ENCODE results near the gene ECPAS. TPM values are rescaled to one million over a fixed set of nuclear protein-coding genes. Genes with fewer than 3 reads are reported as not detected.

The ECPAS gene
- total RNA-seq, 1 experiment from 2014 or later, result 106 TPM

- no peaks in the 10 kb centered on the region; a peak in 1 of 5 replicates for H3K9me3 Mint-ChIP-seq
- no peak overlapping the region for H2BK20ac ChIP-seq (ENCODE audit: low read depth, low read length, poor library complexity, severe bottlenecking)
- peak overlapping the region; percentile 92 to 95 for H3K4me3 Mint-ChIP-seq
- no peak overlapping the region for H2BK5ac ChIP-seq (ENCODE audit: insufficient read length, low read length)
- no peak overlapping the region for H4K91ac ChIP-seq (ENCODE audit: insufficient read length, low read depth, low read length)
- no peak overlapping the region for H3K14ac ChIP-seq (ENCODE audit: insufficient read depth, low read length)
- peaks cover 15% of the 10 kb centered on the region; the same call in 1 of the 2 replicates for H3K79me2 ChIP-seq (ENCODE audit: insufficient read depth, low read length)
- peaks cover 12% of the 10 kb centered on the region for H3K23me2 ChIP-seq (ENCODE audit: insufficient read length, low read depth, low read length, poor library complexity, severe bottlenecking)
- no peak overlapping the region for H3K4ac ChIP-seq (ENCODE audit: low read depth, low read length)
- peaks cover 5% of the 10 kb centered on the region; the same call in 1 of the 2 replicates for H3K4me1 ChIP-seq (ENCODE audit: insufficient read depth, low read length)
- no peak overlapping the region for H3T11ph ChIP-seq (ENCODE audit: low read length)
- no peak overlapping the region for H2BK12ac ChIP-seq (ENCODE audit: insufficient read length, low read depth, low read length)
- no peak overlapping the region for H3K18ac ChIP-seq (ENCODE audit: insufficient read length, low read depth, low read length)
- no peak for DNase-seq
- H3K9me3 ChIP-seq (ENCODE audit: control insufficient read depth, low read depth, low read length), result no peaks in the 10 kb centered on the region
- peaks cover 8% of the 10 kb centered on the region for H3K27me3 Mint-ChIP-seq (ENCODE audit: low read depth)
- no peak overlapping the region for H4K8ac ChIP-seq (replicated peaks; ENCODE audit: insufficient read length, low read depth, low read length)
- H4K5ac ChIP-seq (ENCODE audit: insufficient read length, low read depth, low read length), result no peak overlapping the region
- peaks cover 5% of the 10 kb centered on the region for H3K79me1 ChIP-seq (ENCODE audit: insufficient read depth, low read depth, low read length, poor library complexity, severe bottlenecking)
- no peak overlapping the region for H2AK5ac ChIP-seq (ENCODE audit: insufficient read length, low read length)
- no CpG with 5 or more reads among the region's 7 CpGs for WGBS (ENCODE audit: extremely low coverage, insufficient read length, low lambda C conversion rate)
- H3K23ac ChIP-seq (ENCODE audit: insufficient read length, low read depth, low read length), result no peak overlapping the region
- TF ChIP-seq, protein P1, sequence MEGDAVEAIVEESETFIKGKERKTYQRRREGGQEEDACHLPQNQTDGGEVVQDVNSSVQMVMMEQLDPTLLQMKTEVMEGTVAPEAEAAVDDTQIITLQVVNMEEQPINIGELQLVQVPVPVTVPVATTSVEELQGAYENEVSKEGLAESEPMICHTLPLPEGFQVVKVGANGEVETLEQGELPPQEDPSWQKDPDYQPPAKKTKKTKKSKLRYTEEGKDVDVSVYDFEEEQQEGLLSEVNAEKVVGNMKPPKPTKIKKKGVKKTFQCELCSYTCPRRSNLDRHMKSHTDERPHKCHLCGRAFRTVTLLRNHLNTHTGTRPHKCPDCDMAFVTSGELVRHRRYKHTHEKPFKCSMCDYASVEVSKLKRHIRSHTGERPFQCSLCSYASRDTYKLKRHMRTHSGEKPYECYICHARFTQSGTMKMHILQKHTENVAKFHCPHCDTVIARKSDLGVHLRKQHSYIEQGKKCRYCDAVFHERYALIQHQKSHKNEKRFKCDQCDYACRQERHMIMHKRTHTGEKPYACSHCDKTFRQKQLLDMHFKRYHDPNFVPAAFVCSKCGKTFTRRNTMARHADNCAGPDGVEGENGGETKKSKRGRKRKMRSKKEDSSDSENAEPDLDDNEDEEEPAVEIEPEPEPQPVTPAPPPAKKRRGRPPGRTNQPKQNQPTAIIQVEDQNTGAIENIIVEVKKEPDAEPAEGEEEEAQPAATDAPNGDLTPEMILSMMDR (conservative IDR thresholded peaks at IDR 0.05), result no peak
- H3K9ac ChIP-seq (ENCODE audit: extremely low read depth, insufficient read length, low read length), result no peak overlapping the region
- no peaks in the 10 kb centered on the region for H4K20me1 ChIP-seq (ENCODE audit: control insufficient read depth, insufficient read depth, insufficient read length)
- no peak overlapping the region for H2AFZ ChIP-seq (ENCODE audit: low read length)
- H2BK15ac ChIP-seq (ENCODE audit: low read depth, low read length), result no peak overlapping the region
- no peak overlapping the region for H3K56ac ChIP-seq (ENCODE audit: insufficient read length, low read depth, low read length)
- peak overlapping the region in 1 of 3 experiments; percentile 49; a peak in 1 of 7 replicates for H3K27ac Mint-ChIP-seq
- peaks cover 8 to 15% (median 14%) of the 10 kb centered on the region in 3 experiments for H3K36me3 Mint-ChIP-seq (ENCODE audit: insufficient read depth in 1 of 3, low read depth in 3 of 3)
- H2BK120ac ChIP-seq (ENCODE audit: low read depth, low read length, poor library complexity, severe bottlenecking), result no peak overlapping the region
- no peaks in the 10 kb centered on the region for H3K27me3 ChIP-seq (ENCODE audit: insufficient read depth, low read length)
- H3K27ac ChIP-seq (ENCODE audit: insufficient read length, low read depth, low read length), result no peak overlapping the region
- H3K4me2 ChIP-seq (ENCODE audit: insufficient read depth, insufficient read length, low read length), result peak overlapping the region; percentile 90
- H3K4me1 Mint-ChIP-seq, result peaks cover 34 to 40% of the 10 kb centered on the region in 2 experiments
Measured at GRCh38 chr9:111524731-111525055, 40.5 kb upstream of the ECPAS start.
